Mesenchymal stem cell (in vitro differentiated cells and primary cell): ENCODE data around the gene IL17RA.

Experiments used
- DNase-seq: peaks from one replicate; pipeline ENCODE4 v3.0.0-alpha.2; 2013
- H2AFZ ChIP-seq: one replicate; pipeline ENCODE4 v1.6.1; 2013; ENCODE audit warnings: low read depth, mild to moderate bottlenecking, control low read depth, inconsistent platforms, low read length, moderate library complexity
- H2AK5ac ChIP-seq: 2 replicates; pipeline ENCODE4 v1.6.1; 2013; ENCODE audit warnings: low read length, moderate library complexity, mild to moderate bottlenecking, inconsistent platforms; ENCODE audit not compliant: severe bottlenecking
- H2BK120ac ChIP-seq: one replicate; pipeline ENCODE4 v1.6.1; 2013; ENCODE audit warnings: low read depth, mild to moderate bottlenecking, inconsistent platforms, low read length, moderate library complexity
- H2BK12ac ChIP-seq, 2 experiments: one replicate each; pipeline ENCODE4 v1.6.1; 2013; ENCODE audit warnings: inconsistent platforms in 2 of 2, low read length in 2 of 2, mild to moderate bottlenecking in 2 of 2, moderate library complexity in 2 of 2, control low read depth in 1 of 2
- H2BK15ac ChIP-seq: one replicate; pipeline ENCODE4 v1.6.1; 2013; ENCODE audit warnings: mild to moderate bottlenecking, low read depth, inconsistent platforms; ENCODE audit not compliant: poor library complexity, severe bottlenecking
- H2BK5ac ChIP-seq: 2 replicates; pipeline ENCODE4 v1.6.1; 2013; ENCODE audit warnings: low read depth, mild to moderate bottlenecking, low read length, control low read depth, inconsistent platforms; ENCODE audit not compliant: poor library complexity, severe bottlenecking
- H3K14ac ChIP-seq, 2 experiments: one replicate each; pipeline ENCODE4 v1.6.1; 2013; ENCODE audit warnings: inconsistent platforms in 2 of 2, low read length in 2 of 2, control low read depth in 1 of 2, mild to moderate bottlenecking in 1 of 2, moderate library complexity in 1 of 2
- H3K18ac ChIP-seq, 2 experiments: one replicate each; pipeline ENCODE4 v1.6.1; 2013; ENCODE audit warnings: inconsistent platforms in 2 of 2, low read length in 2 of 2, control low read depth in 1 of 2, low read depth in 1 of 2, mild to moderate bottlenecking in 1 of 2
- H3K23ac ChIP-seq, 2 experiments: one replicate each; pipeline ENCODE4 v1.6.1; 2013; ENCODE audit warnings: inconsistent platforms in 2 of 2, low read length in 2 of 2, mild to moderate bottlenecking in 2 of 2, moderate library complexity in 2 of 2, control low read depth in 1 of 2
- H3K27ac ChIP-seq: 2 replicates; pipeline ENCODE4 v1.5.1; 2013; ENCODE audit warnings: mild to moderate bottlenecking, moderate library complexity, low read length, control low read depth, inconsistent platforms; ENCODE audit not compliant: poor library complexity, severe bottlenecking
- H3K27me3 ChIP-seq, 2 experiments: 2 replicates each; pipeline versions ENCODE4 v1.6.1 to v1.7.0; 2013; ENCODE audit warnings: low read length in 2 of 2, mild to moderate bottlenecking in 2 of 2, moderate library complexity in 2 of 2, control low read depth in 1 of 2, inconsistent platforms in 1 of 2; ENCODE audit not compliant: control insufficient read depth in 1 of 2, insufficient read depth in 1 of 2
- H3K36me3 ChIP-seq, 2 experiments: 2 replicates each; pipeline versions ENCODE4 v1.6.1 to v1.7.0; 2013; ENCODE audit warnings: low read length in 2 of 2, control low read depth in 1 of 2, inconsistent platforms in 1 of 2, low read depth in 1 of 2, mild to moderate bottlenecking in 1 of 2; ENCODE audit not compliant: insufficient read depth in 2 of 2, control insufficient read depth in 1 of 2
- H3K4ac ChIP-seq, 2 experiments: one replicate each; pipeline ENCODE4 v1.6.1; 2013; ENCODE audit warnings: inconsistent platforms in 2 of 2, low read length in 2 of 2, mild to moderate bottlenecking in 2 of 2, moderate library complexity in 2 of 2, control low read depth in 1 of 2, low read depth in 1 of 2
- H3K4me1 ChIP-seq: 2 replicates; pipeline ENCODE4 v1.6.1; 2013; ENCODE audit warnings: low read depth, low read length, control low read depth; ENCODE audit not compliant: control insufficient read depth, insufficient read depth
- H3K4me2 ChIP-seq: 2 replicates; pipeline ENCODE4 v1.6.1; 2013; ENCODE audit warnings: low read length, mild to moderate bottlenecking, inconsistent platforms; ENCODE audit not compliant: poor library complexity, severe bottlenecking
- H3K4me3 ChIP-seq, 2 experiments: 2 replicates each; pipeline versions ENCODE4 v1.5.1 to v1.7.0; 2013; ENCODE audit warnings: low read length in 2 of 2, mild to moderate bottlenecking in 2 of 2, control low read depth in 1 of 2, low read depth in 1 of 2; ENCODE audit not compliant: insufficient read depth in 1 of 2
- H3K79me1 ChIP-seq: replicated peaks from 2 replicates; pipeline ENCODE4 v1.6.1; 2013; ENCODE audit warnings: mild to moderate bottlenecking, control low read depth, low read length, inconsistent platforms; ENCODE audit not compliant: poor library complexity, severe bottlenecking
- H3K9ac ChIP-seq: 2 replicates; pipeline ENCODE4 v1.7.0; 2013; ENCODE audit warnings: mild to moderate bottlenecking, low read length, moderate library complexity
- H3K9me3 ChIP-seq: 2 replicates; pipeline ENCODE4 v1.7.0; 2013; ENCODE audit warnings: mild to moderate bottlenecking, low read length; ENCODE audit not compliant: control insufficient read depth
- H4K8ac ChIP-seq: one replicate; pipeline ENCODE4 v1.6.1; 2013; ENCODE audit warnings: inconsistent platforms, mild to moderate bottlenecking, low read length, moderate library complexity
- H4K91ac ChIP-seq: one replicate; pipeline ENCODE4 v1.6.1; 2013; ENCODE audit warnings: mild to moderate bottlenecking, low read length, inconsistent platforms
- WGBS: methylation state at CpG from one replicate; pipeline ENCODE4 v1.1.7; 2013; ENCODE audit warnings: mixed read lengths; 5-methylcytosine and 5-hydroxymethylcytosine counted together

Gene IL17RA

GRCh38 chr22:17109976-17110375, 25.2 kb downstream of the IL17RA start:
- H3K9ac ChIP-seq = no peak overlapping the region
- H2BK120ac ChIP-seq = no peak overlapping the region
- no peak overlapping the region for H2AFZ ChIP-seq
- no peak overlapping the region for H2AK5ac ChIP-seq
- H3K4me2 ChIP-seq = no peak overlapping the region
- no peaks in the 10 kb centered on the region for H3K9me3 ChIP-seq
- H3K36me3 ChIP-seq = peaks cover 44 to 49% of the 10 kb centered on the region in 2 experiments
- H3K4ac ChIP-seq = no peak overlapping the region
- H3K4me1 ChIP-seq = peaks cover 2% of the 10 kb centered on the region
- H3K79me1 ChIP-seq = no peaks in the 10 kb centered on the region
- no peak overlapping the region for H3K23ac ChIP-seq
- peaks cover 4 to 5% of the 10 kb centered on the region in 2 experiments for H3K27me3 ChIP-seq
- WGBS = 91% methylated on average over 15 of the region's 16 CpGs
- no peak for DNase-seq
- H4K91ac ChIP-seq = no peak overlapping the region
- H3K18ac ChIP-seq = no peak overlapping the region
- no peak overlapping the region for H3K14ac ChIP-seq
- no peak overlapping the region for H4K8ac ChIP-seq
- no peak overlapping the region for H2BK5ac ChIP-seq
- no peak overlapping the region for H3K4me3 ChIP-seq
- H2BK12ac ChIP-seq = no peak overlapping the region
- no peak overlapping the region for H2BK15ac ChIP-seq
- no peak overlapping the region for H3K27ac ChIP-seq

- no peak overlapping the region for H2BK120ac ChIP-seq
- no peak overlapping the region for H2BK15ac ChIP-seq
- no peak overlapping the region for H3K4ac ChIP-seq
- H3K79me1 ChIP-seq = no peaks in the 10 kb centered on the region
- H4K8ac ChIP-seq = no peak overlapping the region
- no peak overlapping the region for H3K4me3 ChIP-seq
- no peak overlapping the region for H2BK5ac ChIP-seq
- H3K4me1 ChIP-seq = peaks cover 2% of the 10 kb centered on the region
- no peak overlapping the region for H3K4me2 ChIP-seq
- no peak overlapping the region for H4K91ac ChIP-seq
- H3K9me3 ChIP-seq = no peaks in the 10 kb centered on the region
- no peak overlapping the region for H3K9ac ChIP-seq
- H3K23ac ChIP-seq = no peak overlapping the region
- no peak for DNase-seq
- H2AFZ ChIP-seq = no peak overlapping the region
- peaks cover 5% of the 10 kb centered on the region in 2 experiments for H3K27me3 ChIP-seq
- H3K18ac ChIP-seq = no peak overlapping the region
- H2AK5ac ChIP-seq = no peak overlapping the region
- no peak overlapping the region for H3K27ac ChIP-seq
- 86% methylated on average over 13 of the region's 13 CpGs for WGBS
- H2BK12ac ChIP-seq = no peak overlapping the region
- no peak overlapping the region for H3K14ac ChIP-seq
- H3K36me3 ChIP-seq = peaks cover 34 to 40% of the 10 kb centered on the region in 2 experiments
Measured at GRCh38 chr22:17110791-17111550, 26.2 kb downstream of the IL17RA start.

- H2BK15ac ChIP-seq = no peak overlapping the region
- DNase-seq = no peak
- H3K18ac ChIP-seq = no peak overlapping the region
- H3K14ac ChIP-seq = no peak overlapping the region
- H2BK12ac ChIP-seq = no peak overlapping the region
- H3K36me3 ChIP-seq = peaks cover 24 to 26% of the 10 kb centered on the region in 2 experiments
- 82% methylated on average over 5 of the region's 9 CpGs for WGBS
- no peak overlapping the region for H2AK5ac ChIP-seq
- H3K4me1 ChIP-seq = peaks cover 2% of the 10 kb centered on the region
- no peak overlapping the region for H3K23ac ChIP-seq
- H3K27me3 ChIP-seq = peaks cover 17 to 21% of the 10 kb centered on the region in 2 experiments
- H4K91ac ChIP-seq = no peak overlapping the region
- no peak overlapping the region for H4K8ac ChIP-seq
- H3K4me2 ChIP-seq = no peak overlapping the region
- H3K79me1 ChIP-seq = no peaks in the 10 kb centered on the region
- H2AFZ ChIP-seq = no peak overlapping the region
- no peak overlapping the region for H3K4ac ChIP-seq
- no peak overlapping the region for H3K4me3 ChIP-seq
- no peak overlapping the region for H3K9ac ChIP-seq
- no peak overlapping the region for H2BK120ac ChIP-seq
- H3K27ac ChIP-seq = no peak overlapping the region
- no peaks in the 10 kb centered on the region for H3K9me3 ChIP-seq
- H2BK5ac ChIP-seq = no peak overlapping the region
Measured at GRCh38 chr22:17112491-17113042, 27.8 kb downstream of the IL17RA start.

- Histone ChIP-seq H3K9me3 (no peaks in the 10 kb centered on the region), H3K79me1 (no peaks in the 10 kb centered on the region), H2BK5ac (no peak overlapping the region), H3K4me3 (no peak overlapping the region), H2AFZ (no peak overlapping the region), H3K18ac (no peak overlapping the region), H4K91ac (no peak overlapping the region), H3K4ac (no peak overlapping the region), H4K8ac (no peak overlapping the region), H3K4me1 (peaks cover 2% of the 10 kb centered on the region), H3K9ac (no peak overlapping the region), H2AK5ac (no peak overlapping the region), H3K4me2 (no peak overlapping the region), H3K36me3 (peaks cover 15 to 20% of the 10 kb centered on the region in 2 experiments), H3K27me3 (peaks cover 27 to 31% of the 10 kb centered on the region in 2 experiments), H3K27ac (no peak overlapping the region), H3K23ac (no peak overlapping the region), H2BK15ac (no peak overlapping the region), H3K14ac (no peak overlapping the region), H2BK120ac (no peak overlapping the region), H2BK12ac (no peak overlapping the region)
- WGBS = 88% methylated on average over 8 of the region's 8 CpGs
- DNase-seq = no peak
Measured at GRCh38 chr22:17113600-17113999, 28.8 kb downstream of the IL17RA start.
